Diencephalon (tissue), 1 donor: Measurements from ENCODE around the gene B3GAT2. TPM values are rescaled to one million over a fixed set of nuclear protein-coding genes. Genes with fewer than 3 reads are reported as not detected.

Source experiments
- total RNA-seq: library from RNA; depleted of rRNA; stranded (reverse); fragments of >200 nt; gene quantifications from one replicate; pipeline ENCODE4 v1.2.3, GENCODE V29; 2014

Gene B3GAT2, protein sequence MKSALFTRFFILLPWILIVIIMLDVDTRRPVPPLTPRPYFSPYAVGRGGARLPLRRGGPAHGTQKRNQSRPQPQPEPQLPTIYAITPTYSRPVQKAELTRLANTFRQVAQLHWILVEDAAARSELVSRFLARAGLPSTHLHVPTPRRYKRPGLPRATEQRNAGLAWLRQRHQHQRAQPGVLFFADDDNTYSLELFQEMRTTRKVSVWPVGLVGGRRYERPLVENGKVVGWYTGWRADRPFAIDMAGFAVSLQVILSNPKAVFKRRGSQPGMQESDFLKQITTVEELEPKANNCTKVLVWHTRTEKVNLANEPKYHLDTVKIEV
- 55.1 TPM for total RNA-seq

GRCh38 chr6:70956451-70957283, at the start of gene B3GAT2:
Gene B3GAT2 (minus strand): TSS chr6:70957060. CDS start chr6:70956429, 631 bp downstream.

